HG02884 (cell line): Measurements from ENCODE around the gene OMA1.
"Not testable (repeated sequence)": the region's sequence is repeated elsewhere in the genome, so short reads cannot be mapped to it uniquely, and the experiment has no call there.

Experiments
- ATAC-seq: cut with Tn5 transposase; IDR thresholded peaks from one replicate; pipeline ENCODE4 v1.9.1; 2021; ENCODE audit warnings: mild to moderate bottlenecking, moderate library complexity; ENCODE audit not compliant: unreplicated experiment

The OMA1 gene

GRCh38 chr1:58573705-58574591 is 27.4 kb upstream of the OMA1 start:
- peak; percentile 92 for ATAC-seq

- ATAC-seq = no peak
Measured at GRCh38 chr1:58573138-58573537, 26.6 kb upstream of the OMA1 start.

GRCh38 chr1:58572690-58573089 is 26.2 kb upstream of the OMA1 start:
- ATAC-seq = no peak

- ATAC-seq = no peak
Measured at GRCh38 chr1:58571616-58572015, 25.1 kb upstream of the OMA1 start.

GRCh38 chr1:58570817-58571216 is 24.3 kb upstream of the OMA1 start:
- ATAC-seq = no peak

GRCh38 chr1:58570094-58570493 is 23.6 kb upstream of the OMA1 start:
- ATAC-seq = no peak

- no peak for ATAC-seq
Measured at GRCh38 chr1:58568911-58569310, 22.4 kb upstream of the OMA1 start.

GRCh38 chr1:58568271-58568860 is 21.8 kb upstream of the OMA1 start:
- no peak for ATAC-seq

- no peak for ATAC-seq
Measured at GRCh38 chr1:58566339-58566738, 19.8 kb upstream of the OMA1 start.

- ATAC-seq = not testable (repeated sequence)
Measured at GRCh38 chr1:58563715-58564114, 17.2 kb upstream of the OMA1 start.

- no peak for ATAC-seq
Measured at GRCh38 chr1:58561633-58562032, 15.1 kb upstream of the OMA1 start.

GRCh38 chr1:58555393-58555792 is 8.9 kb upstream of the OMA1 start:
- ATAC-seq = no peak

GRCh38 chr1:58551186-58552140 is 4.9 kb upstream of the OMA1 start:
- ATAC-seq = no peak

GRCh38 chr1:58549291-58549690 is 2.8 kb upstream of the OMA1 start:
- not testable (repeated sequence) for ATAC-seq

GRCh38 chr1:58548371-58548770 is 1.8 kb upstream of the OMA1 start:
- ATAC-seq = no peak

GRCh38 chr1:58545591-58546519 is 671 bp downstream of the OMA1 start:
- peak; percentile 38 for ATAC-seq

GRCh38 chr1:58543260-58543659 is 3.3 kb downstream of the OMA1 start:
- ATAC-seq = no peak

GRCh38 chr1:58539553-58539952 is 7.0 kb downstream of the OMA1 start:
- no peak for ATAC-seq

GRCh38 chr1:58538821-58539220 is 7.7 kb downstream of the OMA1 start:
- ATAC-seq = no peak

GRCh38 chr1:58531842-58532241 is 14.7 kb downstream of the OMA1 start:
- not testable (repeated sequence) for ATAC-seq
